Mucosa of stomach (tissue), 1 donor: ENCODE measurements around the gene STX4.
A peak's percentile ranks its signal among the peaks of the same experiment; 100 is the strongest.

Experiments used
- H3K27me3 ChIP-seq: one replicate; pipeline ENCODE4 v1.7.0; 2013; ENCODE audit warnings: mild to moderate bottlenecking, low read length; ENCODE audit not compliant: control insufficient read depth, insufficient read depth
- H3K36me3 ChIP-seq: one replicate; pipeline ENCODE4 v1.7.0; 2013; ENCODE audit warnings: low read length; ENCODE audit not compliant: control insufficient read depth, insufficient read depth
- H3K4me1 ChIP-seq: one replicate; pipeline ENCODE4 v1.7.0; 2013; ENCODE audit warnings: mild to moderate bottlenecking, low read length; ENCODE audit not compliant: control insufficient read depth, insufficient read depth
- H3K4me3 ChIP-seq: one replicate; pipeline ENCODE4 v1.7.0; 2013; ENCODE audit warnings: low read length
- H3K9ac ChIP-seq: one replicate; pipeline ENCODE4 v1.7.0; 2013; ENCODE audit warnings: mild to moderate bottlenecking, low read length, moderate library complexity
- H3K9me3 ChIP-seq: one replicate; pipeline ENCODE4 v1.7.0; 2013; ENCODE audit warnings: mild to moderate bottlenecking, low read length, moderate library complexity; ENCODE audit not compliant: control insufficient read depth
- donor health status: Pancreatic carcinoma.

STX4 gene

GRCh38 chr16:31032736-31033708, at the start of gene STX4:
Gene STX4, plus strand, starts transcription at chr16:31033558. Its CDS starts 248 bp downstream, at chr16:31033806.
- peak within 1 kb of the TSS; percentile 100 for H3K4me3 ChIP-seq
- peaks cover 21% of the 10 kb centered on the region for H3K4me1 ChIP-seq
- H3K9me3 ChIP-seq = no peaks in the 10 kb centered on the region
- no peaks in the 10 kb centered on the region for H3K27me3 ChIP-seq
- peaks cover 4% of the 10 kb centered on the region for H3K36me3 ChIP-seq
- peak within 1 kb of the TSS; percentile 96 for H3K9ac ChIP-seq

GRCh38 chr16:30983898-30984610, 49.3 kb upstream of the STX4 start:
- Histone ChIP-seq H3K4me3 (no peak overlapping the region), H3K9me3 (no peaks in the 10 kb centered on the region), H3K4me1 (peaks cover 5% of the 10 kb centered on the region), H3K36me3 (peaks cover 5% of the 10 kb centered on the region), H3K9ac (no peak overlapping the region), H3K27me3 (no peaks in the 10 kb centered on the region)

- H3K4me1 ChIP-seq = peaks cover 5% of the 10 kb centered on the region
- H3K9me3 ChIP-seq = no peaks in the 10 kb centered on the region
- peaks cover 5% of the 10 kb centered on the region for H3K36me3 ChIP-seq
- no peaks in the 10 kb centered on the region for H3K27me3 ChIP-seq
- H3K9ac ChIP-seq = peak within 1 kb of the TSS; percentile 76
- H3K4me3 ChIP-seq = peak within 1 kb of the TSS; percentile 50
Observed at GRCh38 chr16:30984669-30985400, 48.5 kb upstream of the STX4 start, which contains the start of gene HSD3B7. Gene HSD3B7, plus strand, starts transcription at chr16:30985207. Its CDS starts 452 bp downstream, at chr16:30985659.

GRCh38 chr16:30985401-30986128, 47.8 kb upstream of the STX4 start:
- Histone ChIP-seq H3K36me3 (peaks cover 5% of the 10 kb centered on the region), H3K4me1 (peaks cover 5% of the 10 kb centered on the region), H3K4me3 (peak overlapping the region; percentile 50), H3K9ac (peak overlapping the region; percentile 76), H3K27me3 (no peaks in the 10 kb centered on the region), H3K9me3 (no peaks in the 10 kb centered on the region)

- H3K27me3 ChIP-seq = no peaks in the 10 kb centered on the region
- H3K4me1 ChIP-seq = peaks cover 5% of the 10 kb centered on the region
- no peak overlapping the region for H3K4me3 ChIP-seq
- no peaks in the 10 kb centered on the region for H3K9me3 ChIP-seq
- H3K36me3 ChIP-seq = peaks cover 5% of the 10 kb centered on the region
- no peak overlapping the region for H3K9ac ChIP-seq
Observed at GRCh38 chr16:30986129-30986991, 47.0 kb upstream of the STX4 start.

GRCh38 chr16:30987581-30988190, 45.7 kb upstream of the STX4 start:
- Histone ChIP-seq H3K4me3 (no peak overlapping the region), H3K4me1 (peaks cover 5% of the 10 kb centered on the region), H3K9ac (no peak overlapping the region), H3K27me3 (no peaks in the 10 kb centered on the region), H3K36me3 (peaks cover 5% of the 10 kb centered on the region), H3K9me3 (no peaks in the 10 kb centered on the region)

GRCh38 chr16:30989469-30990047, 43.8 kb upstream of the STX4 start:
- Histone ChIP-seq H3K27me3 (no peaks in the 10 kb centered on the region), H3K36me3 (no peaks in the 10 kb centered on the region), H3K9ac (no peak overlapping the region), H3K4me1 (peaks cover 5% of the 10 kb centered on the region), H3K9me3 (no peaks in the 10 kb centered on the region), H3K4me3 (no peak overlapping the region)

- Histone ChIP-seq H3K9ac (no peak overlapping the region), H3K9me3 (no peaks in the 10 kb centered on the region), H3K27me3 (no peaks in the 10 kb centered on the region), H3K4me1 (peaks cover 5% of the 10 kb centered on the region), H3K4me3 (no peak overlapping the region), H3K36me3 (no peaks in the 10 kb centered on the region)
Observed at GRCh38 chr16:30990105-30990504, 43.3 kb upstream of the STX4 start.

- Histone ChIP-seq H3K4me1 (no peaks in the 10 kb centered on the region), H3K27me3 (no peaks in the 10 kb centered on the region), H3K4me3 (no peak overlapping the region), H3K9ac (no peak overlapping the region), H3K9me3 (no peaks in the 10 kb centered on the region), H3K36me3 (no peaks in the 10 kb centered on the region)
Observed at GRCh38 chr16:30991052-30991451, 42.3 kb upstream of the STX4 start.

GRCh38 chr16:30992276-30992780, 41.0 kb upstream of the STX4 start:
- Histone ChIP-seq H3K36me3 (no peaks in the 10 kb centered on the region), H3K4me1 (peaks cover 10% of the 10 kb centered on the region)

More at GRCh38 chr16:30992276-30992780, 41.0 kb upstream of the STX4 start:
- no peak overlapping the region for H3K4me3 ChIP-seq
- H3K9ac ChIP-seq = no peak overlapping the region
- H3K9me3 ChIP-seq = no peaks in the 10 kb centered on the region
- peaks cover 11% of the 10 kb centered on the region for H3K27me3 ChIP-seq
